Measurements from ENCODE around the gene RBM47.
A peak's percentile ranks its signal among the peaks of the same experiment; 100 is the strongest.
"Not testable (repeated sequence)": the region's sequence is repeated elsewhere in the genome, so short reads cannot be mapped to it uniquely, and the experiment has no call there.

RBM47 gene

GRCh38 chr4:40524366-40525041 is 105.2 kb downstream of the RBM47 start:
- no peak for DNase-seq

- DNase-seq = no peak
Measured at GRCh38 chr4:40523581-40523980, 106.1 kb downstream of the RBM47 start.

GRCh38 chr4:40521957-40522356 is 107.7 kb downstream of the RBM47 start:
- no peak for DNase-seq

GRCh38 chr4:40520533-40520932 is 109.1 kb downstream of the RBM47 start:
- DNase-seq = no peak

- DNase-seq = not testable (repeated sequence)
Measured at GRCh38 chr4:40517081-40517480, 112.6 kb downstream of the RBM47 start.

GRCh38 chr4:40516651-40517050 is 113.0 kb downstream of the RBM47 start:
- DNase-seq = no peak

GRCh38 chr4:40515398-40516293 is 114.0 kb downstream of the RBM47 start:
- DNase-seq = no peak

- DNase-seq = no peak
Measured at GRCh38 chr4:40515037-40515397, 114.6 kb downstream of the RBM47 start.

GRCh38 chr4:40514497-40514951 is 115.1 kb downstream of the RBM47 start:
- DNase-seq = peak; percentile 29

- DNase-seq = no peak
Measured at GRCh38 chr4:40511036-40511614, 118.5 kb downstream of the RBM47 start.

GRCh38 chr4:40507977-40508376 is 121.7 kb downstream of the RBM47 start:
- DNase-seq = no peak

- no peak for DNase-seq
Measured at GRCh38 chr4:40506492-40506891, 123.2 kb downstream of the RBM47 start.

- DNase-seq = no peak
Measured at GRCh38 chr4:40506066-40506465, 123.6 kb downstream of the RBM47 start.

GRCh38 chr4:40502934-40503333 is 126.7 kb downstream of the RBM47 start:
- no peak for DNase-seq

- peak; percentile 51 for DNase-seq
Measured at GRCh38 chr4:40502220-40502619, 127.4 kb downstream of the RBM47 start.

GRCh38 chr4:40500781-40501180 is 128.9 kb downstream of the RBM47 start:
- DNase-seq = no peak

- DNase-seq = no peak
Measured at GRCh38 chr4:40493160-40493559, 136.5 kb downstream of the RBM47 start.

- no peak for DNase-seq
Measured at GRCh38 chr4:40492691-40493090, 137.0 kb downstream of the RBM47 start.

GRCh38 chr4:40490481-40490880 is 139.2 kb downstream of the RBM47 start:
- DNase-seq = no peak

GRCh38 chr4:40489961-40490360 is 139.7 kb downstream of the RBM47 start:
- DNase-seq = no peak

GRCh38 chr4:40486534-40486933 is 143.1 kb downstream of the RBM47 start:
- DNase-seq = no peak

GRCh38 chr4:40484346-40485090 is 145.1 kb downstream of the RBM47 start:
- DNase-seq = no peak

GRCh38 chr4:40482985-40483647 is 146.5 kb downstream of the RBM47 start:
- DNase-seq = peak; percentile 39
